HL-60 (cell line): ENCODE data around the gene LTV1.
"Not testable (repeated sequence)": the region's sequence is repeated elsewhere in the genome, so short reads cannot be mapped to it uniquely, and the experiment has no call there.

Source experiments
- DNase-seq, 2 experiments: peaks; one replicate each; pipeline ENCODE4 v3.0.0-alpha.2; 2010 to 2020; ENCODE audit warnings: low read depth in 1 of 2, low spot score in 1 of 2
- H3K27ac ChIP-seq: fragments of 250-450 bp; sonication (Bioruptor Pico); replicated peaks from 2 replicates; pipeline ENCODE4 v1.5.1; 2020; ENCODE audit warnings: mild to moderate bottlenecking, moderate library complexity
- H3K27me3 ChIP-seq: fragments of 250-450 bp; sonication (Bioruptor Pico); 2 replicates; pipeline ENCODE4 v1.5.1; 2021; ENCODE audit warnings: mild to moderate bottlenecking, moderate library complexity; ENCODE audit not compliant: insufficient read depth, poor library complexity, severe bottlenecking
- H3K4me3 ChIP-seq: replicated peaks from 2 replicates; pipeline ENCODE4 v1.5.1; 2011; ENCODE audit warnings: mild to moderate bottlenecking, control low read depth, low read length; ENCODE audit not compliant: insufficient read depth
- GABPA ChIP-seq: IDR thresholded peaks from 2 replicates; pipeline ENCODE4 v1.6.1; 2012; ENCODE audit warnings: low read depth
- POLR2AphosphoS5 ChIP-seq: IDR thresholded peaks from 2 replicates; pipeline ENCODE4 v1.6.1; 2012; ENCODE audit warnings: low read depth
- REST ChIP-seq: IDR thresholded peaks from 2 replicates; pipeline ENCODE4 v1.6.1; 2012; ENCODE audit warnings: low read depth; ENCODE audit not compliant: insufficient replicate concordance
- SPI1 ChIP-seq: IDR thresholded peaks from 2 replicates; pipeline ENCODE4 v1.6.1; 2012; ENCODE audit warnings: low read depth, mild to moderate bottlenecking, borderline replicate concordance
- TF ChIP-seq, protein P1 (sequence below): IDR thresholded peaks from one replicate; pipeline ENCODE4 v1.5.1; 2011; ENCODE audit warnings: low read length, control low read depth, inconsistent platforms; ENCODE audit not compliant: insufficient read depth

LTV1 gene

GRCh38 chr6:143872201-143872600, 29.1 kb downstream of the LTV1 start:
- no peak overlapping the region for H3K4me3 ChIP-seq
- no peaks in the 10 kb centered on the region for H3K27me3 ChIP-seq
- TF ChIP-seq SPI1 = no peak
- TF ChIP-seq GABPA = no peak
- TF ChIP-seq, protein P1, sequence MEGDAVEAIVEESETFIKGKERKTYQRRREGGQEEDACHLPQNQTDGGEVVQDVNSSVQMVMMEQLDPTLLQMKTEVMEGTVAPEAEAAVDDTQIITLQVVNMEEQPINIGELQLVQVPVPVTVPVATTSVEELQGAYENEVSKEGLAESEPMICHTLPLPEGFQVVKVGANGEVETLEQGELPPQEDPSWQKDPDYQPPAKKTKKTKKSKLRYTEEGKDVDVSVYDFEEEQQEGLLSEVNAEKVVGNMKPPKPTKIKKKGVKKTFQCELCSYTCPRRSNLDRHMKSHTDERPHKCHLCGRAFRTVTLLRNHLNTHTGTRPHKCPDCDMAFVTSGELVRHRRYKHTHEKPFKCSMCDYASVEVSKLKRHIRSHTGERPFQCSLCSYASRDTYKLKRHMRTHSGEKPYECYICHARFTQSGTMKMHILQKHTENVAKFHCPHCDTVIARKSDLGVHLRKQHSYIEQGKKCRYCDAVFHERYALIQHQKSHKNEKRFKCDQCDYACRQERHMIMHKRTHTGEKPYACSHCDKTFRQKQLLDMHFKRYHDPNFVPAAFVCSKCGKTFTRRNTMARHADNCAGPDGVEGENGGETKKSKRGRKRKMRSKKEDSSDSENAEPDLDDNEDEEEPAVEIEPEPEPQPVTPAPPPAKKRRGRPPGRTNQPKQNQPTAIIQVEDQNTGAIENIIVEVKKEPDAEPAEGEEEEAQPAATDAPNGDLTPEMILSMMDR = no peak
- no peak for TF ChIP-seq REST
- no peak for TF ChIP-seq POLR2AphosphoS5
- no peak for DNase-seq
- no peak overlapping the region for H3K27ac ChIP-seq

DNA sequence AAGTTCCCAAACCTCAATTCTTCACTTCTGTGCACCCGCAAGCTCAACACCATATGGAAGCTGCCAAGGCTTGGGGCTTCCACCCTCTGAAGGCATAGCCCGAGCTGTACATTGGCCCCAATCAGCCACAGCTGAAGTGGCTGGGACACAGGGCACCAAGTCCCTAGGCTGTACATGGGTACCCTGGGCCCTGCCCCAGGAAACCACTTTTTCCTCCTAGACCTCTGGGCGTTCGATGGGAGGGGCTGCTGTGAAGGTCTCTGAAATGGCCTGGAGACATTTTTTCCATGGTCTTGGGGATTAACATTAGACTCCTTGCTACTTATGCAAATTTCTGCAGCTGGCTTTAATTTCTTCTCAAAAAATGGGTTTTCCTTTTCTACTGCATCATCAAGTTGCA, 30.5 kb downstream of the LTV1 start:
- H3K27me3 ChIP-seq, DNase-seq, H3K4me3 ChIP-seq, H3K27ac ChIP-seq: not testable (repeated sequence)

- not testable (repeated sequence) for H3K4me3 ChIP-seq, DNase-seq, H3K27me3 ChIP-seq, H3K27ac ChIP-seq
Measured at GRCh38 chr6:143874503-143874902, 31.4 kb downstream of the LTV1 start.

GRCh38 chr6:143877584-143878271, 34.6 kb downstream of the LTV1 start:
- no peak for TF ChIP-seq GABPA
- no peak for TF ChIP-seq POLR2AphosphoS5
- TF ChIP-seq, protein P1 = no peak
- no peak for TF ChIP-seq REST
- no peak for TF ChIP-seq SPI1
- DNase-seq = no peak
- Histone ChIP-seq H3K4me3 (no peak overlapping the region), H3K27ac (no peak overlapping the region), H3K27me3 (no peaks in the 10 kb centered on the region)

DNA sequence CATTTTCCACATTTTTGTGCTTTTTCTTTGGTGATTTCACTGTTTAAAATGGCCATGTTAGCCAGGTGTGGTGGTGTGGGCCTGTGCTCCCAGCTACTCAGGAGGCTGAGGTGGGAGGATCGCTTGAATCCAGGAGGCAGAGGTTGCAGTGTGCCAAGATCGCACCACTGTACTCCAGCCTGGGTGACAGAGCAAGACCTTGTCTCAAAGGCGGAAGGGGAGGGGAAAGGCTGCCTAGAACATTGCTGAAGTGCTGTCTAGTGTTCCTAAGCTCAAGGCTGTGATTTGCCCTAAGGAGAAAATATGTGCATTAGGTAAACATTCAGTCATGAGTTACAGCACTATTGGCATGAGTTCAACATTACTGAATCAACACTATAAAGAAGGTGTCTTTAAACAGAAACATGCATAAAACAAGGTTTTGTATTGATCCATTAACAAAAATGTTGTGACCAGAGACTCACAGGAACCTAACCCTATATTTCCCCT, 35.2 kb downstream of the LTV1 start:
- Histone ChIP-seq H3K4me3 (no peak overlapping the region), H3K27ac (no peak overlapping the region), H3K27me3 (no peaks in the 10 kb centered on the region)
- DNase-seq = no peak
- TF ChIP-seq, protein P1 = no peak
- no peak for TF ChIP-seq SPI1
- TF ChIP-seq GABPA = no peak
- no peak for TF ChIP-seq POLR2AphosphoS5
- TF ChIP-seq REST = no peak
